SK-N-MC (cell line): ENCODE results near the gene MZF1.

Experiments
- DNase-seq: peaks from one replicate; pipeline ENCODE4 v3.0.0-alpha.2; 2011; ENCODE audit warnings: low read depth, low spot score
- H3K27ac ChIP-seq: fragments of 200-600 bp; sonication (generic); 2 replicates; pipeline ENCODE4 v1.5.1; 2016; ENCODE audit warnings: mixed run types
- H3K36me3 ChIP-seq: fragments of 200-600 bp; sonication (generic); 2 replicates; pipeline ENCODE4 v1.6.1; 2017; ENCODE audit warnings: antibody characterized with exemption, low read length, mixed read lengths; ENCODE audit not compliant: insufficient read depth
- H3K4me3 ChIP-seq: fragments of 200-600 bp; sonication (generic); 2 replicates; pipeline ENCODE4 v1.5.1; 2016
- H3K9ac ChIP-seq: fragments of 200-600 bp; sonication (generic); 2 replicates; pipeline ENCODE4 v1.8.0; 2017; ENCODE audit warnings: mixed run types, mixed read lengths; ENCODE audit not compliant: insufficient read length
- H3K9me3 ChIP-seq: fragments of 200-600 bp; sonication (generic); 2 replicates; pipeline ENCODE4 v1.6.1; 2017; ENCODE audit warnings: low read depth, mild to moderate bottlenecking, antibody characterized with exemption, low read length, moderate library complexity, mixed read lengths
- EZH2 ChIP-seq: fragments of 200-600 bp; sonication (generic); IDR thresholded peaks from one replicate; pipeline ENCODE4 v1.6.1; 2017; ENCODE audit warnings: antibody characterized with exemption
- FOXP2 ChIP-seq: optimal IDR thresholded peaks from 2 replicates; pipeline ENCODE3; 2011; ENCODE audit warnings: mild to moderate bottlenecking, moderate library complexity; ENCODE audit not compliant: insufficient read depth; ENCODE audit errors: extremely low read length, control extremely low read depth
- POLR2AphosphoS5 ChIP-seq: IDR thresholded peaks from 2 replicates; pipeline ENCODE4 v1.6.1; 2012; ENCODE audit warnings: mild to moderate bottlenecking, low read depth, low read length, borderline replicate concordance

The MZF1 gene

GRCh38 chr19:58538257-58539168 lies 34.6 kb downstream of the MZF1 start:
- TF ChIP-seq POLR2AphosphoS5, result no peak
- TF ChIP-seq EZH2, result no peak
- no peak for TF ChIP-seq FOXP2
- no peak overlapping the region for H3K4me3 ChIP-seq
- no peak for DNase-seq
- H3K9ac ChIP-seq, result no peak overlapping the region
- H3K9me3 ChIP-seq, result no peaks in the 10 kb centered on the region
- no peaks in the 10 kb centered on the region for H3K36me3 ChIP-seq
- H3K27ac ChIP-seq, result no peak overlapping the region

DNA sequence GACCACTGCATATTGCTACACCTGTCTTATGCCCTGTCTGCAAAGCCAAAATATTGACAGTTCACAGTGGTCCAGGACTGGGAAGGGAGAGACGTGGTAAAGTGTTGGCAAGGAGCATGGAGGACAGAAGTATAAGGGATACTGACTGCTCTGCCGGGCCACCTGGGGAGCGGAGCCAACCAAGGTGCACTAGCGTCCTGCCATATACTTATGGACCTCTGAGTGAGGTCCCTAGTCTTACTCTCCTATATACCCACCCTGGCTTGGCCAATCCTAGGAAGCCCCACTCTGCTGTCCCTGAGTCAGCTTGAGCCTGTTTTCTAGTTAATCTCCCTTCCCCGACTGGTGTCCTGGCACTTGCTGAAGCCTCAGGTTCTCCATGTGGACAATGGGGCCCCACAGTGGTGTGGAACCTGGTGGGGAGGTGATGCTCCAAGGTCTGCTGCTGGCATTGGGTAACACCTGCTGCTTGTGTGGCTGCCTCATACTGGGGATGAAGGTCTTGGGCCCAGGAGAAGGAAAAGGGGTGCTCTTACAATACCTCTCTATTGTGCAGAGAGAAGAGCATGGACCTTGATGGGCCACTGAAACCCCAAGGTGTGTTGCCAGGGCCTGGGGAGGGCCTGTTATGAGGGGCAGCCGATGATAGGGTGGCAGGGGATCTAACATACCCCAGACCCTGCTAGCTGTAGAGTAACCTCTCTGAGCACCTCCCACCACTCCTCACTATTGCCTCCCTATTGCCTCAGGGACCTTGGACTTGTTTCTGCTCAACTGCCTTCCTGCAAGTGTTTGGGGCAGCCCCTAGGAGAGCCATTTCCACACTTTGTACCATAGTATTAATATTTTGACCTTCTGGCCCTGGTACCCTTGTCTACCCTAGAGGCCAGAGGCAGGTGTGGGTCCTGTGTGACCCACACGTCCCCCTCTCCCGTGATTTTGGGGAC lies 36.0 kb downstream of the MZF1 start:
- Histone ChIP-seq H3K36me3 (no peaks in the 10 kb centered on the region), H3K9me3 (no peaks in the 10 kb centered on the region), H3K9ac (no peak overlapping the region), H3K4me3 (no peak overlapping the region), H3K27ac (no peak overlapping the region)
- TF ChIP-seq POLR2AphosphoS5 (no peak), FOXP2 (no peak), EZH2 (no peak)
- DNase-seq, result no peak

DNA sequence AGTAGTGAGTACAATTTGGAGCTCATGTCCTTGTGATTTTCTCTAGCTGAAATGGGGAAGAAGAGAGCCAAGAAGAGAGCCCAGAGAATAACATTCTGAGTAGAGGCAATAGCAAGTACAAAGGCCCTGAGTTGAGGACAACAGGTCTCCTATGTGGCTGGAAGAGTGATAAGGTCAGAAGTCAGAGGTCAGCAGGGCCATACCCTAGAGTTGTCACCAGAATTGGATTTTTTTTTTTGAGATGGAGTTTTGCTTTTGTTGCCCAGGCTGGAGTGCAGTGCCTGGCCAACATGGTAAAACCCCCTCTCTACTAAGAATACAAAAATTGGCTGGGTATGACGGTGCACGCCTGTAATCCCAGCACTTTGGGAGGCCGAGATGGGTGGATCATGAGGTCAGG lies 37.3 kb downstream of the MZF1 start:
- DNase-seq, result no peak
- no peaks in the 10 kb centered on the region for H3K36me3 ChIP-seq
- no peaks in the 10 kb centered on the region for H3K9me3 ChIP-seq
- TF ChIP-seq POLR2AphosphoS5, result no peak
- TF ChIP-seq FOXP2, result no peak
- TF ChIP-seq EZH2, result no peak
- H3K4me3 ChIP-seq, result no peak overlapping the region
- no peak overlapping the region for H3K9ac ChIP-seq
- no peak overlapping the region for H3K27ac ChIP-seq

DNA sequence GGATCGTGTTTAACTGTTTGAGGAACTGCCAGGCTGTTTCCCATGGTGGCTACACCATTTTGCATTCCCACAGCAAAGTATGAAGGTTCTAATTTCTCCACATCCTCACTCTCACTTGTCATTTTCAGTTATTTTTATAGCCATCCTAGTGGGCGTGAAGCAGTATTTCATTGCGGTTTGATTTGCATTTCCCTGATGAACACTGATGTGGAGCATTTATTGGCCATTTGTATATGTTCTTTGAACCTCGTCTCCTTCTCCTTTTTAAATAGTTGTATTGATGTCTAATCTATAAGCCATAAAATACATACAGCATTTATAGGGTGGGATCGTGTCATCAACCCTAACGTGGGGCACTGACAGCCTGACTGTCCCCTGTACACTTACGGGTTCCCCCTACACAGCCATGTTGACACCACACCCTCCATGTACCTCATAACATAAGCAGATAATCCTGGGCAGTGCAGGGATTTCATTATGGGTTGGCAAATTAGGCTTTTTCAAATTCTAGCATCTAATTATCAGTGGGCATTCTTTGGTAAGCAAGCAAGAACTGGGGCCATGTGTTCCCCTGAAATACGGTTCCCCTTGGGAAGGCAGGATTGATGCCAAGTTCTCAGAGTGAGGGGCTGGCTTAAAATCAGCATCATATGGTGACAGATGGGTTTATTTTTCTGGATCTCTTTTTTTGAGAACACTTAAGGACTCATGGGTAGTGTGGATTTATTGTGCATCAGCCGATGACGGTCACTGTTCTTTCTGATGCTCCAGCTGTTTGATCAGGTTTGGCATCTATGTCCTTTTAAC lies 41.9 kb downstream of the MZF1 start:
- Histone ChIP-seq H3K36me3 (no peaks in the 10 kb centered on the region), H3K9me3 (no peaks in the 10 kb centered on the region), H3K9ac (no peak overlapping the region), H3K4me3 (no peak overlapping the region), H3K27ac (no peak overlapping the region)
- TF ChIP-seq EZH2 (no peak), POLR2AphosphoS5 (no peak), FOXP2 (no peak)
- no peak for DNase-seq

GRCh38 chr19:58529405-58529804 lies 43.7 kb downstream of the MZF1 start:
- no peak overlapping the region for H3K9ac ChIP-seq
- no peak for DNase-seq
- H3K27ac ChIP-seq, result no peak overlapping the region
- H3K36me3 ChIP-seq, result no peaks in the 10 kb centered on the region
- TF ChIP-seq FOXP2 (no peak), EZH2 (no peak), POLR2AphosphoS5 (no peak)
- no peaks in the 10 kb centered on the region for H3K9me3 ChIP-seq
- no peak overlapping the region for H3K4me3 ChIP-seq

- H3K9me3 ChIP-seq, result no peaks in the 10 kb centered on the region
- DNase-seq, result no peak
- H3K4me3 ChIP-seq, result no peak overlapping the region
- H3K27ac ChIP-seq, result no peak overlapping the region
- no peaks in the 10 kb centered on the region for H3K36me3 ChIP-seq
- no peak overlapping the region for H3K9ac ChIP-seq
- TF ChIP-seq EZH2 (no peak), FOXP2 (no peak)
Observed at GRCh38 chr19:58522709-58523108, 50.4 kb downstream of the MZF1 start.

DNA sequence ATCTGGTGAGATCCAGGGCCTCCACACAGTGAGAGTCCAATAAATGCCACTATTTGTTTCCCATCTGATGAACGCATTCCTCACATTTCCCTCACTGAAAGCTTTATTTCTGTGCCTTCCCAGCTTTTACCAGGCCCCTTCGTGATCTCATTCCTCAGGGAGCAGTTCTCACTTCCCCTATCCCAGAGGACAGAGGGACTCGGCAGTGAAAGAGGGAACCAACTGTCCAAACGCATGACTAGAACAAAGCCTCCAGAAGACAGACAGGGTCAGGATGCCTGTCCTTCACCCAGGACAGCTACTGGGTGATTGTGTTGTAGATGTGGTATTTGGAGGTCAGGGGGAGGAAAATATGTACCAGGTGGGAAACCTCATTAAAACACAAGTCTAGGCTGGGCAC lies 51.5 kb downstream of the MZF1 start:
- peaks cover 4% of the 10 kb centered on the region; the same call in 1 of the 2 replicates for H3K36me3 ChIP-seq
- DNase-seq, result no peak
- TF ChIP-seq POLR2AphosphoS5, result no peak
- TF ChIP-seq EZH2, result no peak
- no peak for TF ChIP-seq FOXP2
- H3K4me3 ChIP-seq, result no peak overlapping the region
- no peak overlapping the region for H3K9ac ChIP-seq
- no peaks in the 10 kb centered on the region for H3K9me3 ChIP-seq
- H3K27ac ChIP-seq, result peak overlapping the region; percentile 17; the same call in 1 of the 2 replicates
